DMS79 treated with DMSO at 0.1 percent for 48 hours (cell line): Measurements from ENCODE around the gene ELOVL4.
A peak's percentile ranks its signal among the peaks of the same experiment; 100 is the strongest.

ENCODE experiments used
- DNase-seq: peaks from one replicate; lab custom pipeline; 2025; lab: John Stamatoyannopoulos, UW

Gene ELOVL4

DNA sequence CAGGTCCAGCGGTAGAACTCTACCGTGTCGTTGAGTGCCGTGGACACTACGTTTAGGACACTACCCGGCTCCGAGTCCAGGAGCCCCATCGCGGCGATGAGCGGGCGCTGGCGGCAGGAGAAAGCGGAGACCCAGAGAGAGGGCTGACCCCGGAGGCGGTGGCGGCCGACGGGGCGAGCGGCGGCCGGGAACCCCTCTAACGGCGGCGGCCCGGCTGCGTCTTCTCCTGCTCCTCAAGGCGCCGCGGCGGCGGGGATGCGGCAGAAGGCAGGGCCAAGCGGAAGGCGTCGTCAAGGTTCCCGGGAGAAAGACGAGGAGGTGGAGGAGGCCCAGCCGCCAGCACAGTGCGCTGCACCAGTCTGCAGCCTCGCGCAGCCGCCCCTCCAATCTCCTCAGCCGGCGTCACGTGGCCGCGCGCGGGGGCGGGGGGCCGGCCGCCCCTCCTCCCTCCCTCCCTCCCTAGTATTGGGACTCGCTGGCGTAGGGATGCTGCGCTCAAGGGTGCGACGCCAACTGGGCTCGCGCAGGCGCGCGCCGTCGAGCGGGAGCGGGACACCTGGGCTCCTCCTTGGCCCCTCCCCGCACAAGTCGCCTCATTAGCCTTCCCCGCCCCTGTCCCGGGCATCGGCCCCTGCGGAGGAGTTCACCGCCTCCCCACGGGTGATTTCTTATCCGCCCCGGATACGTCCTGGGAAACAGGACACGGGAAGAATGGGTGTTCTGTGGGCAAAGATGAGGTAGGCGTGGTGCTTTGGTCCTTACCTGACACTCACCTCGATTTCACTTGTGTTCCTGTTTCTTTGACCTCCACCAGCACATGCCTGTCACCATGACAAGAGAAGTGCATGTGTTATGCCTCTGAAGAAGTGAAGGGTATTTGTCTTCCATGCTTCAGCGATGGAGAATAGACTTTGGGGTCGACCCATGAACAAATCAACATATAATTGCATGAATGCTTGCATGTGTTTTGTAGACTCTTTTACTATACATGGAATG, at the start of gene ELOVL4:
Gene ELOVL4 (minus strand): TSS at position 363 of the 996 bp plus-strand sequence. CDS start 274 bp downstream, at position 89.
- peak; percentile 90 for DNase-seq

- DNase-seq = no peak
These were observed 46.6 kb upstream of the ELOVL4 start for GRCh38 chr6:79993911-79994309.

GRCh38 chr6:79993012-79993910, 45.9 kb upstream of the ELOVL4 start:
- DNase-seq = no peak

- no peak for DNase-seq
These were observed 42.3 kb upstream of the ELOVL4 start for GRCh38 chr6:79989641-79990040.

- DNase-seq = peak; percentile 83
These were observed 37.8 kb upstream of the ELOVL4 start for GRCh38 chr6:79985128-79985527.

- DNase-seq = peak; percentile 96
These were observed 36.9 kb upstream of the ELOVL4 start for GRCh38 chr6:79984261-79984660.

DNA sequence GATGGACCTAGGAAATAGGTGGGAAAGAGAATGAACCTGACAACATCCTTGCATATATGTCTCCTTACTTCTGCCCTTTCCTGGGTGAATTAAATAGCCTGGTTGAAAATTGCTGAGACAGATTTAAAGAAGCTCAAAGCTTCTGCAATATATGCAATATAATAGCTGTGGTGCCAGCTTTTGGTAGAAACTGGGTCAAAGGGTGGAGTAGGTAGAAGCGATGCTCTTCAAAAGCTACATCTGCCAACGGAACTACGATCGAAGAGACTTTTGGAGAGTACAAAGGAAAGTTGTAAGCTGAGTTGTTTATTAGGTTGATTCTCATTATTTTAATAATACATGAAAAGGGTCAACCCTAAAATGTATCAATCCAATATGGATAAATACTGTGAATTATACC, 34.3 kb upstream of the ELOVL4 start:
- DNase-seq = no peak

GRCh38 chr6:79971193-79971592, 23.8 kb upstream of the ELOVL4 start:
- no peak for DNase-seq

DNA sequence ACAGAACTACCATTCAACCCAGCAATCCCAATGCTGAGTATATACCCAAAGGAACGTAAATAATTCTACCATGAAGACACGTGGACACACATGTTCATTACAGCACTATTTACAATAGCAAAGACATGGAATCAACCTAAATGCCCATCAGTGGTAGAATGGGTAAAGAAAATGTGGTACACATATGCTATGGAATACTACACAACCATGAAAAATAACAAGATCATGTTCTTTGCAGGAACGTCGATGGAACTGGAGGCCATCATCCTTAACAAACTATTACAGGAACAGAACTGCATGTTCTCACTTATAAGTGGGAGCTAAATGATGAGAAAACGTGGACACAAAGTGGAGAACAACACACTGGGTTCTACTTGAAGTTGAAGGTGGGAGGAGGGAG, 22.4 kb upstream of the ELOVL4 start:
- DNase-seq = no peak

GRCh38 chr6:79967178-79967577, 19.8 kb upstream of the ELOVL4 start:
- no peak for DNase-seq

- no peak for DNase-seq
These were observed 17.3 kb upstream of the ELOVL4 start for GRCh38 chr6:79964607-79965081.

- no peak for DNase-seq
These were observed 7.5 kb upstream of the ELOVL4 start for GRCh38 chr6:79954849-79955248.

GRCh38 chr6:79949233-79949632, 1.9 kb upstream of the ELOVL4 start:
- DNase-seq = peak; percentile 31

- peak; percentile 59 for DNase-seq
These were observed 822 bp downstream of the ELOVL4 start for GRCh38 chr6:79946272-79947190.

DNA sequence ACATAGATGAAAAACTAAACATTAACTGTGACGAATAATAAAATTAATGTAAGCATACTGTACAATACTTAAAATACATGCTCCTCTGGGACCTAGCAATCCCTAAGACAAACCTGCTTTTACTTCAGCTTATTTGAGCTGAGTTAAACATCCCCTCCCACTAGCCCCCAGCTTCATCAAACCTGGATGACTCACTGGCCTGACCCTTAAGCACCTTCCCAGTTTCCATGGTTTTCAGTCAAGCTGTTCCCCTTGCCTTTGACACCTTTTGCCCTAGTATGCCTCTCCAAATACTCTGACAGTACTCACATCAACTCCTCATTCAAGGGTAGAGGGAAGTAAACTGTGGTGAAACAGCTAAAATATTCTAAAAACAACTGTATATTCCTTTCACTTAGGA, 4.2 kb downstream of the ELOVL4 start:
- no peak for DNase-seq

GRCh38 chr6:79941489-79942151, 5.7 kb downstream of the ELOVL4 start:
- no peak for DNase-seq

DNA sequence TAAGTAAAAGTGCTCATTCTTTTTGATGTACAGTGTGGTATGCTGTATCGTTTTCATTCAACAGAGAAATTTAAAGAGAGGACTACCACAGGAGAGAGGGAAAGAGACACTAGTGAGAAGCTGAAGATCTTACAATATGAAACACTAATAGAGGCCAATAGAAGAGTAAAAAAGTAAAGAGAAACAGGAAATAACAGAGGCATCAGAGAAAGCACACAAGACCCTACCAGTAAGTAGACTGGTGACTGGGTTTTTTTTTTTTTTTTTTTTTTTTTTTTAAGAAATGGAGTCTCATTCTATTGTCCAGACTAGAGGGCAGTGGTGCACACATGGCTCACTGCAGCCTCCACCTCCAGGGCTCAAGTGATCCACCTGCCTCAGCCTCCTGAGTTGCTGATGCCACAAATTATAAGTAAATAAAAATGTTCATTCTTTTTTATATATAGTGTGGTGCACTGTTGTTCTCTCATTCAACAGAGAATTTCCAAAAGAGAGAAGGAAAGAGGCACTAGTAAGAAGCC, 18.8 kb downstream of the ELOVL4 start:
- no peak for DNase-seq

GRCh38 chr6:79927758-79928157, 19.6 kb downstream of the ELOVL4 start:
- no peak for DNase-seq

- DNase-seq = no peak
These were observed 24.1 kb downstream of the ELOVL4 start for GRCh38 chr6:79923270-79923669.

DNA sequence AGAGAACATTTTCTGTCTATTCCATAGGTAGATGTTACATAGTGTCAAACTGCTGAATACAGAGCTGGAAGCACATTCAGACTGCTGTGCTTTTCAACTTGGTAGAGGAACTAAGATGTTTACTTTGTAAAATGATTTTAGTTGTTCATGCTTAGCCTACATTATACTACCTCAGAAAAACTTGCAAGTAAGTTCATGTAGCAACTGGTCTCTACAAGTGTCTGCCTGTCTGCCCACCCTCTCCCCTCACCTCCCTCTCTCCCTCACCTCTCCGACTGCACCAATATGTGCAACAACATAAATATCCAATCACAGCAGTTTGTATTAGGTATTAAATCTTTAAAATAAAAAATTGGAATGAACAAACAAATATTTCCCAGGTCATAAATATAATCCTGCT, 25.3 kb downstream of the ELOVL4 start:
- no peak for DNase-seq

GRCh38 chr6:79913369-79913768, 34.0 kb downstream of the ELOVL4 start:
- no peak for DNase-seq
